DND-41 (cell line): Measurements from ENCODE around the gene DGAT2L6.

Experiments used
- CTCF ChIP-seq: IDR thresholded peaks from 2 replicates; pipeline ENCODE4 v1.5.1; 2012; ENCODE audit warnings: borderline replicate concordance, low read length, moderate library complexity, mild to moderate bottlenecking; ENCODE audit not compliant: poor library complexity, severe bottlenecking; ENCODE audit errors: extremely low read depth
- EZH2 ChIP-seq: IDR thresholded peaks from 3 replicates; pipeline ENCODE4 v1.6.1; 2012; ENCODE audit warnings: borderline replicate concordance, low read depth, mild to moderate bottlenecking, moderate library complexity, low read length, inconsistent platforms; ENCODE audit not compliant: severe bottlenecking

GRCh38 chrX:70139736-70140135 is 37.5 kb upstream of the DGAT2L6 start:
- TF ChIP-seq EZH2: no peak
- no peak for TF ChIP-seq CTCF
